ENCODE results near the gene PABPN1. TPM values are rescaled to one million over a fixed set of nuclear protein-coding genes. Genes with fewer than 3 reads are reported as not detected.

The PABPN1 gene
- total and polyA plus RNA-seq, 9 of the 15 experiments (the other 6 are each of a cell fraction or from before 2014, with no cell fraction given), result 32.6 to 388 (median 178) TPM

DNA sequence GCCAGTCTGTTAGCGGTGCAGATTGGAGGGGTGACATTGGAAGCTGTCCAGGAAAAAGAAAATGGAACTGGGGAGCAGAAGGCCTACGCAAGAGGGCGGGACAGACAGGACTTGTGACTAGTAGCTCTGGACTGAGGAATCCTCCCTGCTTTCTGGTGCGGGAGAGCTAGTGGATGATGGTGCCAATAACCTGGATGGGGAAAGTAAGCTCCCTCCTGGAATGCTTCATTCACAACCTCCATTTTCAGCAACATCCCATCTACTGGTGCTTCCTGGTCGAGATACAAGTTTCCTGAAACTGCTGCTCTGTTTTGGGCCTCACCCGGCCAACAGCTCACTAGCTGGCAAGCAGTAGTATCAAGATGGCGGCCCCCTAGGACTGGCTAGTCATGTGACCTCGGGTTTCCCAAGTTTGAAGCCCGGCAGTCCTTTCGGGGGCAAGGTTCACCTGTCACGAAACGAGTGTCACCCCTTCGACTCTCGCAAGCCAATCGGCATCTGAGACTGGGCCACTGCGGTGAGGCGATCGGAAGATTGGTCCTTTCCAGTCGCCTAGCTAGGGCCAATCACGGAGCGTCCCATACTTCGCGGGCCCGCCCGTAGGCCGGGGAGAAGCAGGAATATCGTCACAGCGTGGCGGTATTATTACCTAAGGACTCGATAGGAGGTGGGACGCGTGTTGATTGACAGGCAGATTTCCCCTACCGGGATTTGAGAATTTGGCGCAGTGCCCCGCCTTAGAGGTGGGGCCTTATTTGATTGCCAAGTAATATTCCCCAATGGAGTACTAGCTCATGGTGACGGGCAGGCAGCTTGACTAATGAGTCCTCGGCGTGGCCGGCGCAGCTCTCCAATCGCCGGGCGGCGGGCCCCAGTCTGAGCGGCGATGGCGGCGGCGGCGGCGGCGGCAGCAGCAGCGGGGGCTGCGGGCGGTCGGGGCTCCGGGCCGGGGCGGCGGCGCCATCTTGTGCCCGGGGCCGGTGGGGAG lies at the start of gene PABPN1 (continued):
- TF ChIP-seq MIER1 (IDR thresholded peaks at IDR 0.05; ENCODE audit: low read depth) (no peak), ZNF75A (CRISPR knock-in tag; IDR thresholded peaks at IDR 0.05) (peak; percentile 18; the same call in 1 of the 2 replicates), POLR2AphosphoS2 (IDR thresholded peaks at IDR 0.05; ENCODE audit: low read length) (peak; percentile 99), SMAD1 (IDR thresholded peaks at IDR 0.05; ENCODE audit: low read depth, low read length, partially characterized antibody) (no peak), MXD1 (CRISPR knock-in tag; IDR thresholded peaks at IDR 0.05; ENCODE audit: borderline replicate concordance, poor library complexity, severe bottlenecking) (no peak), CHD2 (IDR thresholded peaks at IDR 0.05; ENCODE audit: low read depth, low read length) (peak; percentile 90), PPARD (CRISPR knock-in tag; IDR thresholded peaks at IDR 0.05) (no peak), MAFG (tag; conservative IDR thresholded peaks at IDR 0.05) (no peak), GATAD2B (IDR thresholded peaks at IDR 0.05; ENCODE audit: borderline replicate concordance) (no peak), ZNF12 (CRISPR knock-in tag; IDR thresholded peaks at IDR 0.05) (no peak), MAZ (CRISPR knock-in tag; conservative IDR thresholded peaks at IDR 0.05 in 1 of 2, IDR thresholded peaks at IDR 0.05 in 1 of 2) (peak; percentile 35 to 75; a peak in 2 of 4 replicates), CEBPG (CRISPR knock-in tag; IDR thresholded peaks at IDR 0.05) (peak; percentile 9; the same call in 1 of the 2 replicates), CEBPG (tag; conservative IDR thresholded peaks at IDR 0.05 in 1 of 2, IDR thresholded peaks at IDR 0.05 in 1 of 2) (peak in 1 of 2 experiments; percentile 49; a peak in 2 of 4 replicates), ZKSCAN8 (CRISPR knock-in tag; IDR thresholded peaks at IDR 0.05) (no peak), ILF3 (IDR thresholded peaks at IDR 0.05; ENCODE audit: borderline replicate concordance) (no peak), ZFPM2 (CRISPR knock-in tag; IDR thresholded peaks at IDR 0.05) (no peak)
- TF ChIP-seq, protein P1, sequence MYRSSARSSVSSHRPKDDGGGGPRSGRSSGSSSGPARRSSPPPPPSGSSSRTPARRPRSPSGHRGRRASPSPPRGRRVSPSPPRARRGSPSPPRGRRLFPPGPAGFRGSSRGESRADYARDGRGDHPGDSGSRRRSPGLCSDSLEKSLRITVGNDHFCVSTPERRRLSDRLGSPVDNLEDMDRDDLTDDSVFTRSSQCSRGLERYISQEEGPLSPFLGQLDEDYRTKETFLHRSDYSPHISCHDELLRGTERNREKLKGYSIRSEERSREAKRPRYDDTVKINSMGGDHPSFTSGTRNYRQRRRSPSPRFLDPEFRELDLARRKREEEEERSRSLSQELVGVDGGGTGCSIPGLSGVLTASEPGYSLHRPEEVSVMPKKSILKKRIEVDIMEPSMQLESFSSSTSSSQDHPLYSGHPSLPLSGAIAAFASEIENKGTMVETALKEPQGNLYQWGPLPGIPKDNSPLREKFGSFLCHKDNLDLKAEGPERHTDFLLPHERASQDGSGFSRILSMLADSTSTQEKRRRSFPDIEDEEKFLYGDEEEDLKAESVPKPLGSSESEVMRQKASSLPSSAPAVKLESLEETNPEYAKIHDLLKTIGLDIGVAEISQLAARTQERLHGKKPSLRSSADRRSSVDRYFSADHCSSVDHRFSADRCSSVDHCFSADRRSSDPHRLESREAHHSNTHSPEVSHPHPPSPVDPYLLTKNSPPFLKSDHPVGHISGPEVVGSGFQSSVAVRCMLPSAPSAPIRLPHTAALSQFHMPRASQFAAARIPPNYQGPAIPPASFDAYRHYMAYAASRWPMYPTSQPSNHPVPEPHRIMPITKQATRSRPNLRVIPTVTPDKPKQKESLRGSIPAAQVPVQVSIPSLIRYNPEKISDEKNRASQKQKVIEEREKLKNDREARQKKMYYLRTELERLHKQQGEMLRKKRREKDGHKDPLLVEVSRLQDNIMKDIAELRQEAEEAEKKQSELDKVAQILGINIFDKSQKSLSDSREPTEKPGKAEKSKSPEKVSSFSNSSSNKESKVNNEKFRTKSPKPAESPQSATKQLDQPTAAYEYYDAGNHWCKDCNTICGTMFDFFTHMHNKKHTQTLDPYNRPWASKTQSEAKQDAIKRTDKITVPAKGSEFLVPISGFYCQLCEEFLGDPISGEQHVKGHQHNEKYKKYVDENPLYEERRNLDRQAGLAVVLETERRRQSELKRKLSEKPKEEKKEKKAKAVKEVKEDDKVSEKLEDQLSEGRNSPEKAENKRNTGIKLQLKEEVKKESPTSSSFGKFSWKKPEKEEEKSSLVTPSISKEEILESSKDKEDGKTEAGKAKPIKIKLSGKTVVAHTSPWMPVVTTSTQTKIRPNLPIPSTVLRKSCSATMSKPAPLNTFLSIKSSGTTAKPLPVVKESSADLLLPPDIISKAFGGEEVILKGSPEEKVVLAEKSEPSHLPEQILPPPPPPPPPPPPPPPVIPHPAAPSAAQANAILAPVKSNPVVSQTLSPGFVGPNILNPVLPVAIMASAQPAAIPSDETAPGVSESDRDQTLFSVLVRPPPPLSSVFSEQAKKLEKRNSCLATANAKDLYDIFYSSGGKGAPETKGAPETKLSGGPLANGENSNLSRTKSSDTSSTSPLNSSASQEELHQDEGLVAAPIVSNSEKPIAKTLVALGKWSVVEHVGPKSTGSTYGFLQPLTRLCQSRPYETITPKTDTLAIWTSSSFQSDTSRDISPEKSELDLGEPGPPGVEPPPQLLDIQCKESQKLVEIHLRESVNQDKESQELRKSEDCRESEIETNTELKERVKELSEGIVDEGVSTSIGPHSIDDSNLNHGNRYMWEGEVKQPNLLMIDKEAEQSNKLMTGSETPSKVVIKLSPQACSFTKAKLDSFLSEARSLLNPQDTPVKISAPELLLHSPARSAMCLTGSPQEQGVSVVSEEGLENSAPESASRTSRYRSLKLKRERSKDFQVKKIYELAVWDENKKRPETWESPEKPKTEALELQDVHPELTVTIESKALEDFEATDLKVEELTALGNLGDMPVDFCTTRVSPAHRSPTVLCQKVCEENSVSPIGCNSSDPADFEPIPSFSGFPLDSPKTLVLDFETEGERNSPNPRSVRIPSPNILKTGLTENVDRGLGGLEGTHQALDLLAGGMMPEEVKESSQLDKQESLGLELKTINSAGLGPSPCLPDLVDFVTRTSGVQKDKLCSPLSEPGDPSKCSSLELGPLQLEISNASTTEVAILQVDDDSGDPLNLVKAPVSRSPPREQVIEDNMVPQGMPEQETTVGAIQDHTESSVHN (IDR thresholded peaks at IDR 0.05; ENCODE audit: borderline replicate concordance in 1 of 2, low read depth in 1 of 2), result no peak

Measured in K562 (cell line).